ENCODE data around the gene HJURP. TPM values are rescaled to one million over a fixed set of nuclear protein-coding genes. Genes with fewer than 3 reads are reported as not detected.
A peak's percentile ranks its signal among the peaks of the same experiment; 100 is the strongest.

Gene HJURP
- total RNA-seq, 1 donor from 2014 or later, result 8.2 TPM

DNA sequence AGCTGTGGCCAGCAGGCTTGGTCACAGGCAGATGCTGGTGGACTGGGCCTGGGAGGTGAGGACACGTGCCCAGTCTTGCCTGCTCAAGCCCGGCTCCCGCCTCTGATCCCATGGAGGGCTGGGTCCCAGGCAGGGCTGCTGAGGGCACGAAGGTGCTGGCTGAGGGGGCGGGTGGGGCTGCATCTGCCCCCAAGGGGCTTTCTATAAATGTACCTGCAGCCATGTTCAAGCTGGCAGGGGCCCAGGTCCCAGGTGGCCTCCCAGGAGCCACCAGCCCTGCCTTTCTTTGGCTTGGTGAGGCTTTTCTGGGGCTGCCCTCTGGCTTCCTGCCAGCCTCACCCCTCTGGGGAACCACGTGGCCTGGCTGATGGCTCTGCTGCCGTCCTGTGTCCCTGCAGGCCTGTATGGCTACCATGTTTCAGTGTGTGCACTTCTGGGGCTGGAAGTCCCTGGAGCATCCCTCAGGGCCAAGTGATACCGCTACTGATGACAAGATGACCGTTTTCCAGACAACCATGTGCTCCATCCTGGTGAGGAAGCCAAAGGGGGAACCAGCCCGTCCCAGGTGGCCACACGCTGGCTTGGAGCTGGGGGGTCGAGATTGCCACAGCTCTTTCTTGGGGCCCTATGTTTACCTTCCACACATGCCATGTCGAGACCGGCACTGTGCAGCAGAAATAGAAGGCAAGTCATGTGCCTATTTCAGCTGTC lies 23.2 kb downstream of the HJURP start:
- no peaks in the 10 kb centered on the region for H3K27me3 Mint-ChIP-seq (ENCODE audit: low read depth)
- no peak overlapping the region for H3K4me3 Mint-ChIP-seq (ENCODE audit: unreplicated experiment)
- peak; percentile 67 for DNase-seq (ENCODE audit: low spot score)
- H3K36me3 Mint-ChIP-seq (ENCODE audit: low read depth), result no peaks in the 10 kb centered on the region
- H3K9me3 Mint-ChIP-seq (ENCODE audit: low read depth), result peaks cover 7% of the 10 kb centered on the region
- peaks cover 11% of the 10 kb centered on the region for H3K4me1 Mint-ChIP-seq (ENCODE audit: low read depth)
- TF ChIP-seq CTCF (IDR thresholded peaks at IDR 0.05), result no peak
- H3K27ac Mint-ChIP-seq (ENCODE audit: unreplicated experiment), result no peak overlapping the region

DNA sequence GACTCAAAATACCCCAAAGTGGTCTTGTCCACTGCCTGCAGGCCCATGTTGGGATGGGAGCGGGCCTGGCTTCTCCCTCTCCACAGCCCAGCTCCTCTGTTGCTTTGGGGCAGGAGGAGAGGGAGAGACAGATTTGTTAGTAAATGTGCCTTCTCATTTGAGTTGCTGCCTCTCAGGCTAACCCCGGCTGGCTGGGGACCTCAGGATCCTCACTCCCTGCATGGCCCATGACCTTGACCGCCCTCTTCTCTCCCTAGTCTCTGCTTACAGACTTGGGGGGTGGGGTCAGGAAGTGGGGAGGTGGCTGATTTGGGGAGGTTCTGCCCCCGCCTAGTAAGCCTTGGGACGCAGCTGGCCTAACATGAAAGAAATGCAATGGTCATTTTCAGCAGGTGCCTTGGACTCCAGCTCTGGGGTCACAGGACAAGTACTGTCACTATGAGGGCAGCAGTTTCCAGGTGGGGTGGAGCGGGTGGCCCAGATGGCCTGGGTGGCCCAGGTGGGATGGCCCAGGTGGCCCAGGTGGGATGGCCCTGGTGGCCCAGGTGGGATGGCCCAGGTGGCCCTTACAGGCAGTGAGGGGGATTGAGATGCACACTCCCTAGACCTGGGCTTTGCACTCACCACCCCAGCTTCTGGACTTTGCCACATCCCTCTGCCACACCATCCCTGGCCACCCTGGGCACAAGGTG lies 24.1 kb downstream of the HJURP start:
- Mint-ChIP-seq H3K27ac (ENCODE audit: unreplicated experiment) (no peak overlapping the region), H3K4me1 (ENCODE audit: low read depth) (peaks cover 11% of the 10 kb centered on the region), H3K9me3 (ENCODE audit: low read depth) (peaks cover 7% of the 10 kb centered on the region), H3K4me3 (ENCODE audit: unreplicated experiment) (no peak overlapping the region), H3K36me3 (ENCODE audit: low read depth) (no peaks in the 10 kb centered on the region), H3K27me3 (ENCODE audit: low read depth) (no peaks in the 10 kb centered on the region)
- DNase-seq (ENCODE audit: low spot score), result peak; percentile 74
- no peak for TF ChIP-seq CTCF (IDR thresholded peaks at IDR 0.05)

DNA sequence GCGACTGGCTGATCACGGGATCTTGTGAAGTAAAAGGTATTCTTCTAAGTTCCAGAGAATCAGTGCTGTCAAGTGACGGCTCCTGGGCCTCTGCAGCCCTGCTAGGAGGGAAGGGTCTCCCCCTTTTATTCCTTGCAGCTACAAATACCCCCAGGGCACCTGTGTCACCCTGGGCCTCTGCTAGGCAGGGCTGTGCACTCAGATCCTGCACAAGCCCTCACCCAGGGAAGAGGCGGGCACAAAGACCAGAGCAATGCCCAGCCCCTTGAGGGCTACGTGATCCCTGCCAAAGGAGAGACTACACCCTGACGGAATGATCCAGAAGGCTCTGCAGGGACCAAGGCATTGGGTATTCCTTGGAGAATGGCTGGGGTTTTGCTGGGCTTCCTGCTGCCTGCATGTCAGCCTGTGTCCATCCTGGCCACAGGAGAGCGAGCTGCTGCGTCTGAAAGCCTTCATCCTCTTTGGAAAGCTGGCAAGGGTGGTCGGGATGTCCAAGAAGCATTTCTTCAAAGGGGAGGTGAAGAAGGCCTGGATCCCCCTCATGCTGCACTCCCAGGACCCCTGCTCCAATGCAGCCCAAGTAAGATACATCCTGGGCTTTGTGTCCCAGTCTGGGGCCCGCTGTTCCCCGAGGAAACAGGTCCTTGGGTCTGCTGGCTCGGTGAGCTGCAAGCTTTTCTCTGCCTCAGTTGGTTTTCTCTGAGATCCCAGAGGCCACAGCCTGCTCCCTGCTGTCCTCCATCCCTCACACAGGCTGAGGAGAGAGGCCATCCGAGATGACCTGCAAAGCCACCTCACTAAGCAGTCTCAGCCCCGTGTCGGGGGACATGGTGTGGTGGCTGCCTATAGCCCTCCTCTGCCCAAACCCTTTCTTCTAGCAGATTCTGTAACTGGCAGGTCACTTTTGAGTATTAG lies 24.9 kb downstream of the HJURP start:
- H3K36me3 Mint-ChIP-seq (ENCODE audit: low read depth), result no peaks in the 10 kb centered on the region
- H3K9me3 Mint-ChIP-seq (ENCODE audit: low read depth), result peaks cover 7% of the 10 kb centered on the region
- H3K27ac Mint-ChIP-seq (ENCODE audit: unreplicated experiment), result no peak overlapping the region
- no peaks in the 10 kb centered on the region for H3K27me3 Mint-ChIP-seq (ENCODE audit: low read depth)
- DNase-seq (ENCODE audit: low spot score), result peak; percentile 35
- TF ChIP-seq CTCF (IDR thresholded peaks at IDR 0.05), result no peak
- no peak overlapping the region for H3K4me3 Mint-ChIP-seq (ENCODE audit: unreplicated experiment)
- peaks cover 11% of the 10 kb centered on the region for H3K4me1 Mint-ChIP-seq (ENCODE audit: low read depth)

DNA sequence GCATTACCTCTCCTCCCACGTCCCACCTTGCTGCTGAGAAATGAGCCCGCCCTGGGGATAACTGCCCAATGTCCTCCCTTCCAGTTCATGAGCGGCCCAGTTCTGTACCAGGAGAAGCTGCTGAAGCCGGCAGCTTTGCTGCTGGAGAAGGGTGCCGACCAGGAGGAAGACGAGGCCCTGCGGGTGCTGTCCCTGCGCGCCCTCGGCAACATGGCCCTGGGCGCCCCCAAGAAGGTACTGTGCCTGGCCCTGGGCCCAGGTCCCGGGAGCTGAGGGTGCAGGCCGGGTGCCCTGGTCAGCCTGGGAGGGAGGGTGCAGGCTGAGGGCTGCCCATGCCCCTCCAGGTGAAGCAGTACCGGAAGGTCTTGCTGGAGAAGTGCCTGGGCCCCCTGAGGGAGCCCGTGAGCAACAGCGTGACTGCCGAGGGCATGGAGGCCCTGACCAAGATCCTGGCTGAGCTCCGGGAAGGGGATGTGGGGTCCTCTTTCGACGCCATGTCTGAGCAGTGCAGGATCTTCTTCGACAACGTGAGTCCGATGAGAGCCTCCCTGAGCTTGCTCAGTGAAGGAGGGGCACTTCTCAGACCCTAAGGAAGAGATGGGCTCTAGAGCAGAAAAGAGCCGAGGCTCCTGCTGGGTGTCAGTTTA lies 25.7 kb downstream of the HJURP start:
- H3K27ac Mint-ChIP-seq (ENCODE audit: unreplicated experiment), result no peak overlapping the region
- TF ChIP-seq CTCF (IDR thresholded peaks at IDR 0.05), result no peak
- H3K4me1 Mint-ChIP-seq (ENCODE audit: low read depth), result peaks cover 11% of the 10 kb centered on the region
- peak; percentile 66 for DNase-seq (ENCODE audit: low spot score)
- H3K9me3 Mint-ChIP-seq (ENCODE audit: low read depth), result peaks cover 7% of the 10 kb centered on the region
- no peaks in the 10 kb centered on the region for H3K27me3 Mint-ChIP-seq (ENCODE audit: low read depth)
- H3K36me3 Mint-ChIP-seq (ENCODE audit: low read depth), result no peaks in the 10 kb centered on the region
- no peak overlapping the region for H3K4me3 Mint-ChIP-seq (ENCODE audit: unreplicated experiment)
